ENCODE data around the gene CCNJL.

CCNJL gene

DNA sequence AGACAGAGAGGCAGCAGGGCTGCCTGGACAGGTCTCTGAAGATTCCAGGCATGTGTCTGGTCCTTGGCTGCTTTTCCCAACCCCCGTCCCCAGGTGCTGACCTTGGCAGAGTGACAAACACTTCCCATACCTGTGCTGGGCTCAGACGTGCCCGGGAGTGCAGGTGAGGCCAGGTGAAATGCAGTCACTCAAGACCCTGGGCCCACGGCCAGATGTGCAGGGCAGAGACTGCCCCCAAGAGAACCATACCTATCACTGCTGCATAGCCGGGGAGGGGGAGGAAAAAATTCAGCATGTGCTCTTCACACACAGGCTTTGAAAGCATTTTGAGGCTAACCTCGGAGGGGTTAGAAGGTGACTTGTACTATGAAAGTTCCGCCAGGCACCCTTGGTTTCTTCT, 22.6 kb downstream of the CCNJL start:
- no peak for DNase-seq

DNA sequence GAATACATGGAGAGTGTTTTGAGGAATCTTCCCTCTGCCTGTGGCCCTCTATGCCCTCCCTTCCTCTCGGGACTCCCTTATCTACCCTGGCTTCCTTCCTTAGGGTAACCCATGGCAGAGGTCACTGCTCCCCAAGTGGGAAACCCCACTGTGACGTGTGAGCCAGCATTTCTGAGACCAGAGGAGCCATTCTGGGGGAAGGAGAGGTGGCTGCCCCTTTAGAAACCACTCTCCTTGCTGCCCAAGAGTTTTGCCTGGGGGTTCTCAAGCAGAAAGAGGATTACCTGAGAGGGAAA, 23.1 kb downstream of the CCNJL start:
- DNase-seq, result no peak

- DNase-seq, result peak in 1 of 2 donors; percentile 10
Observed at GRCh38 chr5:160287378-160288051, 24.8 kb downstream of the CCNJL start.

DNA sequence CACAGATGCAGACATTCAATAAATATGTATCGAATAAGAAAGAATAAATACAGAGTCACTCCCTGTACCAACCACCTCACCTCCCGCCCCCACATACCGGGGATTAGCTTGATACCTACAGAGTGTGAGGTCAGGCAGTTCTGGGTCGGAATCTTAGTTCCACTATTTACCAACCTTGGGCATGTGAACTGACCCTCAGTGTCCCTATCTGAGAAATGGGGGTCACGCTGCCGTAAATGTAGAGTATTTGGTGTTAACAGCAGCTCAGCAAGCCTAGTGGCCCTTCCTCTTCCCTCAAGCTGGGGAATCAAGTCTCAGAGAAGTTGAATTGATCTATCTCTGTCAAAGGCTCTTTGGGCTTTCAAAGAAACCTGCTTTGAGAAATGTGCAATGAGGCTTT, 25.4 kb downstream of the CCNJL start:
- DNase-seq, result no peak

DNA sequence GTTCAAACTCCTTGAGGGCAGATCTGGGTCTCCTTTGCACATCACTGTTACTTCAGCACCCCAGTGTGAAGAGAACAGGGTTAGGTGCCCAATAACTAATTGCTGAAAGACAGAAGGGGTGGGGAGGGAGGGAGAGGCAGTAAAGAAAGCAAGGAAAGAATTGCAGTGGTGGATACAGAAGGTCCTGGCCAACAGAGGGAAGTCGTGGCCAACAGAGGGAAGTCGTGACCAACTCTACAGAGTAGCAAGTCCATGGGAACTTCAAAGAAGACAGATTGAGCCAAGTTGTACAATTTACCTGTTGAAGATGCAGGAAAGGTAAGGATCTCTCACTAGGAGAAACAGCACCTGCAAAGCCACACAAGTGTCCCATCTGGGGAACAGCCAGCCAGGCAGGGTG, 27.0 kb downstream of the CCNJL start:
- no peak for DNase-seq

DNA sequence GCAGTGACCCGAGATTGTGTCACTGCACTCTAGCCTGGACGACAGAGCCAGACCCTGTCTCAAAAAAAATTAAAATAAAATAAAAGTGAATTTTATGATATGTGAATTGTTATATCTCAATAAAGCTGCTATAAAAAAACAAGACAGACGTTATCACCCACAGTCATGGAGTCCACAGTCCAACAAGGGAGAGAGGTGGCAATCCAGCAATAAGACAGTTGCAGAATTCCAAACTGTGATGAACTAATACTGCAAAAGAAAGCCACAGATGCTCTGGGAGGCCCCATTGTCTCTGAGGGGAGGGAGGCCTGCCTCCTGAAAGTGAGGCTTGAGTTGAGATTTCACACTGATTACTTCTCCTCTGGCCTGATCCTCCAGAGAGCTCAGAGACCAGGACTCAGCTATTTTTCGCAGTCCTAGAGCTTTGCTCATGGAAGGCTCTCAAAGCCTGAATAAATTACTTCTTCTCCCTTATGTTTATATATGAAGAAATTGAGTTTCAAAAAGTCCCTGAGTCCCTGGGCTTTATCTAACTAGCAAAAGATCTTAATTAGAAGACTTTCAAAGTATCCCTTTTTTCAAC, 28.0 kb downstream of the CCNJL start:
- no peak for DNase-seq

DNA sequence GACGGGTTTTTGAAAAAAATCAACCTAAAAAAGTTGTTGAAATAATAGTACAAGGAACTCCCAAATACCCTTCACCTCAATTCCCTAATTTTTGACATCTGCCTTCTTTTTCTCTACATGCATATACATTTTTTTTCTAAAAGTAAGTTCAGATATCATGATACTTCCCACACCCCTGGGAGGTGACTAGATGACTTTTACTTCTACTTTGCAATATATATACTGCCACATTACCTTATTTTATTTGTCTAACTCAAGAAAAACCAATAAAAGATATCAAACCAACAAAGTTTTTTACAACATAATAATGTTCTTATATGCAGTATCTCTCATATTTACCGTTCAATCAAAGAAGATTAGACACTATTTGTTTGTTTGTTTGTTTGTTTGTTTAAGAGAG, 31.1 kb downstream of the CCNJL start:
- no peak for DNase-seq

DNA sequence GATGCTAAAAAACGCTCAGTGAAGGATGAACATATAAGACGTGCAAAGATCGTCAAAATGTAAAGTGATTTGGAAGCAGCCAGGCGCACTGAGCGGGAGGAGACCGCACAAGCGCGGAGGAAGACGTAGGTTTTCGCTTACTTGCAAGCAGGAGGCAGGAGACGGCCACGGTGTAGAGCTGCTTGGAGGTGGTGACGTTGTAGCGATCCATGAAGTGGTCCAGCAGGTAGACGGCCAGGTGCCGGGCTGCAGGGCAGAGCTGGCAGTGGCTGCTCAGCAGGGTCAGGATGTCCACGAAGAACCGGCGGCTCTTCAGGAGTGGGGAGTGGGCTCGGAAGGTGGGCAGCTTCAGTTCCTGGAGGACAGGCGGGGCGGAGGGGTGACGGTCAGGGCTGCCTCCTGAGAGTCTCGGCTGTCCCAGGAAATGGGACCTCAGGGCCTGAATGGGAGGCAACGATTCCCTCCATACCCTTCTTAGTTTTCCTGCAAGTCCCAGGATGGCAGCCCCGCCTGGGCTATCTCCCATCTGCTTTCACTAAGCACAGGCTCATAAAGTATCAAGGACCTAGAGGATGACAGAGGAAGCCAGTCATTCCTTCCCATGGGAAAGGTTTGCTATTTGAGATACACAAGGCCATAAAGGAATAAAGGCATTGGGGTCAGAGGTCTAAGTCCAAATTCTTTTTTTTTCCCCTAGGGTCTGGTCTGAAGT, 31.8 kb downstream of the CCNJL start:
- no peak for DNase-seq

DNA sequence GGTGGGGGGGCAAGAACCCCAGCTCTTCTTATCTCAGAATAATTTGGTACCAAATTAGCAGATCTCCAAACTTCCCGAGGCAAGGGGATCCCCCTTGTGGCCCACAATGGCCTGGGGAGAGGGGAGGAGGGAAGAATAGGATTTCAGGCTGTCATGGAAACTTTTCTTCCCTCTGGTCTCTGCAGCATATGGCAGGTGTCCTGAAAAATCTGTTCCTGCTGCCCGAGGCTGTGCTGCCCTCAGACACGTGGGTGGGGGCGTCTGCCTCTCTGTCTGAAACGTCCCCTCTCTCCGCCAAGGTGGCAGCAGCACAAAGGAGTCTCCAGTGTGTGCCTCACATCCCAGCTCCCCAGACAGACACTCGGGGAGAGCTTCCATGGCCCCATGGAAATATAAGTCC, 34.0 kb downstream of the CCNJL start:
- no peak for DNase-seq

DNA sequence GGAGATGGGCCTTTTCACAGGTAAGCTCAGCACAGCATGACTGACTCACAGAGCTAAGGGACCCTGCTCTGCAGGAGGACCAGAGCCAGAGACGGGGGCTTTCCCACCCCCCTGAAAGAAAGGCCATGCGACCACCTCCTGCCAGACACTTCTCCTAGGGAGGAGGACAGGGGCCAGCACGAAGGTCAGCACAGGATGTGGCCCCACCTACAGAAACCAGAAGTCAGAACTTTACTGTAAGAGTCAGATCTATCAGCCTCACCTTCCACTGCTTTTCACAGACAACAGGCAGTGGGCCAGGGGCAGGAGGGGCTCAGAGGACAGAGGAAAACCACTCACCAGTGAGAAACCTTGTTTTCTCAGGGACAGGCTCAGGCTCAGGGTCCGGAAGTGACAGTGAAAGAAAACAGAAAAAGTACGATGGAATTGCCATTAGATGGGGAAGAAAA, 37.9 kb downstream of the CCNJL start:
- DNase-seq, result no peak

- no peak for DNase-seq
Observed at GRCh38 chr5:160272889-160273288, 39.5 kb downstream of the CCNJL start.

DNA sequence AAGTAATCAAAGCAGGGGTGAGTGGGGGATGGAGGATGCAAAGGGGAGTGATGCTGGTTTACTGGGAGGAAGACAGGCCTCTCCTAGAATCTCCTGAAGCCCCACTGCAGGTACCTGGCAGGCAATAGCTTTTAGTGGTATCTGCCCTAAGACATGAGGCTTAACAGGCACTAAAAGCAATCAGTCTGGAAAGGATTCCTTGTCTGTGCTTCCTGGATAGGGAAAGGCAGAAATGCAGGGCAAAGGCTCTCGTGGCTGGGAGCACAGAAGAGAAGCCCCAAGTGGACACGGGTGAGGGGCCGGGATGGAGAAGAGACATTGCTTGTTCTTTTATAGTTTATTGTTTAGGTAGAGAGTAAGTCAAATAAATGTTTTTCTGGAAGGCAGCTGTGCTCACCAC, 40.1 kb downstream of the CCNJL start:
- DNase-seq, result no peak

DNA sequence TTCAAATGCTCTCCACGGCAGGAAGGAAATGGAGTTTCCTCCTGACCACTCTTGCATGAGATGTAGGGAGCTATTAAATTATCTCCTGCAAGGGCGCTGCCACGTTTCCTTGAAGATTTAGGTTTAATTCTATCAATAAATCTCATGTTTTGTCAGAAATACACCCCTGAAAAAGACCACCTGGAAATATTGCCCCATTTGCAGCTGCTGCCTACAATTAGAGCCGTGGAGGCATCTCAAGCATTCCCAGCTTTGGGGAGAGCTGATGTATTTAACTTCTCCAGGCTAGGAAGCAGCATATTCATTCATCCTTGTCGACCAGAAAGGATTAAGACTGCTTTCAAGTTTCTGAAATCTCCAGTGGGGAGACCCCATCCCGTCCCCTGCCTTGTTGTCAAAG, 40.5 kb downstream of the CCNJL start:
- no peak for DNase-seq

DNA sequence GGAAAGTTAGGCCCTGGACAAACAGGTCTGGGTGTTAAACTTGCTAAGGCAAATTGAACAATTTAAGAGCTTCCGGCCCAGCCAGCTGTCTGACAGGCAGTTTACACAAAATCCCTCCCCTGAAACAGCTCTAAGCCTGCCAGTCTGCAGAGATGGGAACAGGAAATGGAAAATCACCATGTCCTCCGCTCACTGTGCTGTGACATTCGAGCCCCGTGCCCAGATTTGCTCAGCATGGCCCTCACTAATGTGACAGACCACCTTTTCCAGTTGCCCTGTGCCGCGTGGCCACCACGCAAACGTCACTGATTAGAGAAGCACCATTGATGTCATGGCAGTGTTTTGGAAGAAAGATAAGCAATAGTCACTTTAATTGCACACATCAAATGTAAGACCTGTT, 41.0 kb downstream of the CCNJL start:
- DNase-seq, result no peak

DNA sequence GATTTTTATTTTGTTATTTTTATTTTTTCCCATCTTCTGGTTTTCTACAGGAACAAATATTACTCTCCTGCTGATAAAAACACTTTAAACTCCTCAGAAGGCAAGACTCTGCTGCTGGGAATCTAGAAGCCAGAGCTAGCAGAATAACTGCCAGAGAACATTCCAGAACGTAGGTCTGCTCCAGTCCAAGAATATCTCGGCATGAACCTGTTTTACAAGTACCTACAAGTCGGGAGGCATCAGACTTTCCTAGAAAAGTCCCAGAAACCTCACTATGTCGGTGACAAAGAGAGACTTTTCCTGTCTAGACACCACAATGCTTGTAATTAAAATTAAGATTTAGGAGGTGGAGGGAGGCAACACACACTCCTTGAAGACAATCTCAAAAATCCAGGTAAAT, 41.7 kb downstream of the CCNJL start:
- DNase-seq, result no peak

GRCh38 chr5:160269017-160269416, 43.3 kb downstream of the CCNJL start:
- peak in 1 of 2 donors; percentile 33 for DNase-seq

DNA sequence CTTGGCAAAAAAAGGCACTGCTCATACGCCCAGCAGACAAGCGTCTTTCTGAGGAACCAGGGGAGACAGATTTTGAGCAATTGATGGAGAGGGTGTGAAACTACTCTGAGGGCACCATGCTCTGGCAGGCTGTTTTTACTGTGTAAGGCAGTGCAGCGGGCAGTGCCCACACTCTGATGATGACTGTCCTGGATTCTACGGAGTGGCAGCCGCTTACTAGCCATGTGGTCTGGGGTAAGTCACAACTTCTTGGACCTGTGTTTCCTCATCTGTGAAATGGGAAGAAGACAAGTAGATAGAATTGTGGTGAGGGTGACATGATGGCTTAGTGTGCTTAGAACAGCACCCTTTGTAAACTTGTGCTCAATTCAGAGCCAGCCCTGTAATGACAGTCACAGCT, 44.2 kb downstream of the CCNJL start:
- no peak for DNase-seq

GRCh38 chr5:160266752-160267345, 45.5 kb downstream of the CCNJL start:
- no peak for DNase-seq

- no peak for DNase-seq
Observed at GRCh38 chr5:160266044-160266443, 46.3 kb downstream of the CCNJL start.

DNA sequence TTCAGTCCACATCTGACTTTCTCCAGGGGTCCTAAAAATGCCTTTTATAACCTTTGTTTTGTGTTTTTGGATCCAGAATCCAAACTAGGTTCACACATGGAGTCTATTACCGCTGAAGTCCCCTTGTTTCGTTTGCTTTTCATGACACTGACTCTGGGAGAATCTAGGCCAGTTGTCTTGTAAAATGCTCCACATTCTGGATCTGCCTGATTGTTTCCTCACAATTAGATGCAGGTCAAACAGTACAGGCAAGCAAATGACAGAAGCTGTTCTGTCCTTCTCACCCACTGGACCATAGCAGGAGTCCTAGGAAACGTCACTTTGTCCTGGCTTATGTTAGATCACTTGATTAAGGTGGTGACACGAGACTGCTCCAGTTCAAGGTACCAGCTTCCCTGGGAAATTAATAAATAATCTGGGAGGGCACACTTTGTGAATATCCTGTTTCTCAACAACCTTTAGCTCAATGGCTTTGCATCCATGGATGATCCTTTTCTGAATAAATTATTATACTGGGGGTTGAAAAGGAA, 49.0 kb downstream of the CCNJL start:
- DNase-seq, result no peak

DNA sequence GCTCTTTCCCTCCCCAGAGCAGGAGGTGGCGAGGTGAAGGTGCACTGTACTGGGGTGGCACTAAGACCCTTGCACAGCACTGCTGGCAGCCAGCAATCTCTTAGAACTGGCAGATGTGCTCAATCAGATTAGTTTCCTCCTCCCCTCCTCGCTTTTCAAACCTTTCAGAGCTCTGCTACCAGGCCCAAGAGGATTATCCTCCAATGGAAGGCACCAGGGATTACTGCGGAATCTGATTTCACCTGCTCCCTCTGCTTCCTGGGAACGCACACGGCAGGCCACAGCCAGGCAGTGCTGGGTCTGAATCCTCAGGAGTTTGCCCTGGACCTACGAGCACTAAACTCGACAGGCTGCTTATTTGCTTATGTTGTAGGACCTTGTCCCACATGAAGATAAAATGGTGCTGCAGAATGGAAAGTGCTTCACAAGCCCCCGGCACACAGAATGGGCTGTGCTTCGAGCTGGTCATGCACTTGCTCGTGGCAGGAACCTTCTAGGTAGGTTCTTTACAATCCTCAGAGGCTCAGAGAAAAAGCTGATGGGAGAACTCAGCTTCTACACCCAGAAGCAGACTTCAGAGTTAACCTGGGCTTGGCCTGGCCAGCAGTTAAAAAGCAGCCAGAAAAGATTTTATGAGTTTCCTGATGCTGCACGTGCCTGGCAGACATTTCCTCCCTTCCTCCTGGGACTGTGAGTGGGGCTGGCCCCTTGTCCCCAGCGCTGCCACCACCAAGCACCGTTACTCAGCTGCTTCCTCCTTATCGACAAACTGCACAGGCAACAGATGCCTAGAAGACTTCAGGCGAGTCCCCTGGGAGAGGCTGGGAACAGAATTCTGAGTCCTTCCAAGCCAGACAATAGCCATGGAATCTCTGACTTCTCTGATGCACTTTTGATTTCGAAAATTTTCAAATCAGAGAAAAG, 50.0 kb downstream of the CCNJL start:
- DNase-seq, result no peak

DNA sequence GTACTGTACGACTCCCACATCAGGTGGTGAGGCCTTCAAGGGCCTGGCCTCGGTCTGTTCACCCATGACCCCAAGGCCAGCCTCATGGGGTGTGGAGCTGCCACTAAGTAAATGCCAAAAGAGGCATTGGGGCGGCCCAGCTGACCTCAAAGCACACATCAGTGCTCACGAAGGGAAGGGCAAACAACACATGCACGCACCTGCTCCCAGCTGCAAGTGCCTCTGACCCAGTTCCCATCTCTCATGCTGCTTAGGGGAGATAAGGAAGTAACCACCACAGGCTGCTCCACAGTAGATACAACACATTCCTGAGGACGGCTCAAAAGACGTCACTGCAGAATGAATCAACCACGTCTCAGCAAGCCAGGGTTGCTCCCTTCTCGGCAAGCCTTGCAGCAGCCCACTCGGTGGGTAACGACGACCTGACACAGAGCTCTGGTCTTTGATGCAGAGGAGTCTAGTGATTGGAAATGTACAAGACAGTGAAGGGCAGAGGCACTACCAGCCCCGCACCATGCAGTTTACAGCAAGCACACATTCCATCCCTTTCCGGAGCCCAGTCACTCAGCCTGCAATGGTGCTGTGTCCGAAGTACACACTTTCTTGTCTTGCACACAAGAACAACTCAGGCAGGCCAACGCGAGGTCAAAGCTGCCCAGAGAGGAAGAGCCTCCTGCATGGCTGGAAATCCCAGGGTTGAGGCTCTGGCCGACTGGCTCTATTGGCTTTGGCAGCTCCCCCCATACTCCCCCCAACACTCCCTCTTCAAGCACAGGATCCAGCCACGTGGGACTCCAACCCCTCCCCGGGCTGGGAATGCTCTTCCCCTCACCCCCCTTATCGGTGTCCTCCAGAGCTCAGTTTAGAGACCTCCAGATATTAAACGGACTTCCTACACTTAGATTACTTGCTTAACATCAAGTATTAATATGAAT, 51.2 kb downstream of the CCNJL start:
- DNase-seq, result no peak

All from hippocampal formation (tissue), 2 donors.